Dendritic cell treated with granulocyte-macrophage colony-stimulating factor and Interleukin-4, amounts not matched to agents 40 ng/mL and 50 ng/mL, for 4 days (primary cell): ENCODE measurements around the gene ASF1A.
A peak's percentile ranks its signal among the peaks of the same experiment; 100 is the strongest.

Source experiments
- H3K27ac Mint-ChIP-seq: one replicate; pipeline ENCODE4 v1.8.0; 2022; ENCODE audit warnings: mild to moderate bottlenecking, mixed read lengths
- H3K27me3 Mint-ChIP-seq: one replicate; pipeline ENCODE4 v1.8.0; 2022; ENCODE audit warnings: mild to moderate bottlenecking, mixed read lengths
- H3K36me3 Mint-ChIP-seq: one replicate; pipeline ENCODE4 v1.8.0; 2022; ENCODE audit warnings: low read depth, mixed read lengths
- H3K4me1 Mint-ChIP-seq: one replicate; pipeline ENCODE4 v1.8.0; 2022; ENCODE audit warnings: low read depth, mixed read lengths
- H3K4me3 Mint-ChIP-seq: one replicate; pipeline ENCODE4 v1.8.0; 2022; ENCODE audit warnings: mild to moderate bottlenecking, moderate library complexity, mixed read lengths
- H3K9me3 Mint-ChIP-seq: one replicate; pipeline ENCODE4 v1.8.0; 2022; ENCODE audit warnings: mixed read lengths
- intact Hi-C: fragments of 100-400 bp; cut with micrococcal nuclease; formaldehyde crosslinking; loops from one replicate; pipeline ENCODE4 v1.15.0; 2022

The ASF1A gene

DNA sequence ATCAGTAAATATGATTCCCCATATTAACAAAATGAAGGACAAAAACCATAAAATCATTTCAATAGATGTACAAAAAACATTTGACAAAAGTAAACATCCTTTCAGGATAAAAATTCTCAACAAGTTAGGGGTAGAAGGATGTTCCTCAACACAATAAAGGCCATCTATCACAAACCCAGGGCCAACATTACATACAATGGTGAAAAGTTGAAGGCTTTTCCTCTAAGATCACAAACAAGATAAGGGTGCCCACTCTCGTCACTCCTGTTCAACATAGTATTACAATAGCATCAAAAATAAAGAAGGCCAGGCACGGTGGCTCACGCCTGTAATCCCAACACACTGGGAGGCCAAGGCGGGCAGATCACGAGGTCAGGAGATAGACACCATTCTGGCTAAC is 22.6 kb upstream of the ASF1A start:
- Mint-ChIP-seq H3K4me3 (no peak overlapping the region), H3K36me3 (peaks cover 14% of the 10 kb centered on the region), H3K4me1 (peaks cover 34% of the 10 kb centered on the region), H3K27me3 (no peaks in the 10 kb centered on the region), H3K9me3 (peaks cover 6% of the 10 kb centered on the region), H3K27ac (peak overlapping the region; percentile 25)
- intact Hi-C loops: no loop called here

DNA sequence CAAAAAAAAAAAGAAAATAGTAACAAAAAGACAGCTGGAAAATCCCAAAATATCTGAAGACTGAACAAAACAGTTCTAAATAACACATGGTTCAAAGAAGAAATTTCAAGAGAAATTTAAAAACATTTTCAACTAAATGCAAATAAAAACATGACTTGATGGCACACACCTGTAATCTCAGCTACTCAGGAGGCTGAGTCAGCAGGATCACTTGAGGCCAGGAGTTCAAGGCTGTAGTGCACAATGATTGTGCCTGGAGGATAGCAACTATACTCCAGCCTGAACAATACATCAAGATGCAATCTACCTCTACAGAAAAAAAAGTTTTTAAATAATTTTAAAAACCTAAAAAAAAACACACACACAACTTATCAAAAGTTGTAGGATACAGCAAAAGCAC is 21.6 kb upstream of the ASF1A start:
- no peak overlapping the region for H3K4me3 Mint-ChIP-seq
- no peaks in the 10 kb centered on the region for H3K9me3 Mint-ChIP-seq
- H3K4me1 Mint-ChIP-seq: peaks cover 30% of the 10 kb centered on the region
- intact Hi-C loops: no loop called here
- H3K36me3 Mint-ChIP-seq: peaks cover 16% of the 10 kb centered on the region
- H3K27me3 Mint-ChIP-seq: no peaks in the 10 kb centered on the region
- H3K27ac Mint-ChIP-seq: peak overlapping the region; percentile 25

DNA sequence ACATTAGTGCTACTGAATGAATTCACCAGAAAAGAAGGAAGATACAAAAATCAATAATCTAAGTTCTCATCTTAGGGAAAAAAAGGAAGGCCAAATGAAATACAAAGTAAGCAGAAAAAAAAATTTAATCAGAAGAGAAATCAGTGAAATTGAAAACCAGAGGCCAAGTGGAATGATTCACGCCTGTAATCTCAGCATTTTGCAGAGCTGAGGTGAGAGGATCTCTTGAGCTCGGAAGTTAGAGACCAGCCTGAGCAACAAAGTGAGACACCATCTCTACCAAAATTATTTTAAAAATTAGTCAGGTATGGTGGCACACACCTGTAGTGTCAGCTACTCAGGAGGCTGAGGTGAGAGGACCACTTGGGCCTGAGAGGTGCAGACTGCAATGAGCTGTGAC is 21.2 kb upstream of the ASF1A start:
- peaks cover 30% of the 10 kb centered on the region for H3K4me1 Mint-ChIP-seq
- H3K9me3 Mint-ChIP-seq: no peaks in the 10 kb centered on the region
- no peaks in the 10 kb centered on the region for H3K27me3 Mint-ChIP-seq
- peaks cover 20% of the 10 kb centered on the region for H3K36me3 Mint-ChIP-seq
- intact Hi-C loops: no loop called here
- H3K27ac Mint-ChIP-seq: peak overlapping the region; percentile 23
- no peak overlapping the region for H3K4me3 Mint-ChIP-seq

GRCh38 chr6:118873239-118873638 is 20.7 kb upstream of the ASF1A start:
- intact Hi-C loops: no loop called here
- Mint-ChIP-seq H3K27ac (peak overlapping the region; percentile 23), H3K4me1 (peaks cover 30% of the 10 kb centered on the region), H3K9me3 (no peaks in the 10 kb centered on the region), H3K27me3 (no peaks in the 10 kb centered on the region), H3K36me3 (peaks cover 20% of the 10 kb centered on the region), H3K4me3 (no peak overlapping the region)

GRCh38 chr6:118875672-118876071 is 18.3 kb upstream of the ASF1A start:
- no peaks in the 10 kb centered on the region for H3K9me3 Mint-ChIP-seq
- no peaks in the 10 kb centered on the region for H3K27me3 Mint-ChIP-seq
- H3K4me1 Mint-ChIP-seq: peaks cover 33% of the 10 kb centered on the region
- intact Hi-C loops: no loop called here
- H3K27ac Mint-ChIP-seq: no peak overlapping the region
- peaks cover 12% of the 10 kb centered on the region for H3K36me3 Mint-ChIP-seq
- H3K4me3 Mint-ChIP-seq: no peak overlapping the region

DNA sequence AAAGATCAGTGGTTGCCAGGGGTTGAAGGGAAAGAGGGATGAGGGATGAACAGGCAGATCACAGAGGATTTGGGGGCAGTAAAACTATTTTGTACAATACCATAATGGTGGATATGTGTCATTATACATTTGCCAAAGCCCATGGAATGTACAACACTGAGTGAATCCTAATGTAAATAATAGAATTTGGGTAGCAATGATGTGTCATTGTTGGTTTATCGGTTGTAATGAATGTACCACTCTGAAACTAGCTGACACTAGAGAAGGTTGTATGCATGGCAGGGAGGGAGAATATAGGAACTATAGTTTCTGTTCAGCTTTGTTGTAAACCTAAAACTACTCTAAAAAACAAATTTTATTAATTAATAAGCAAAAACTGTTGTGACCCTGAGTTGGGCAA is 17.8 kb upstream of the ASF1A start:
- intact Hi-C loops: no loop called here
- Mint-ChIP-seq H3K4me1 (peaks cover 33% of the 10 kb centered on the region), H3K4me3 (no peak overlapping the region), H3K27ac (no peak overlapping the region), H3K9me3 (no peaks in the 10 kb centered on the region), H3K27me3 (no peaks in the 10 kb centered on the region), H3K36me3 (peaks cover 12% of the 10 kb centered on the region)

DNA sequence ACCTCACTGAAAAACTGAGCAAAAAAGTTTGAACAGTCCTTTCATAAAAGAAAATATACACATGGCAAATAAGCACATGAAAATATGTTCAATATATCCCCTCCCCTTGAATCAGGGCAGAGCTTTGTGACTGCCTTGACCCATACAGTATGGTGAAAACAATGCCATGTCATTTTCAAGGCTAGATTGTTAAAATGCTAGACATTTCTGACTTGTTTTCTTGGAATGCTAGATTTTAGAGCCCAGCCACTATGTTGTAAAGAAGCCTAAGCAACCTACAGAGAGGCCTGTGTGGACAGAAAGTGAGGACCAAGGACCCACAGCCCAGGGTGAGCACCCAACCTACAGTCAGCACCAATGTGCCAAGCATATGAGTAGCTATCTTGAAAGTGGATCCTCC is 17.1 kb upstream of the ASF1A start:
- no peak overlapping the region for H3K27ac Mint-ChIP-seq
- no peak overlapping the region for H3K4me3 Mint-ChIP-seq
- H3K27me3 Mint-ChIP-seq: no peaks in the 10 kb centered on the region
- peaks cover 6% of the 10 kb centered on the region for H3K36me3 Mint-ChIP-seq
- peaks cover 40% of the 10 kb centered on the region for H3K4me1 Mint-ChIP-seq
- intact Hi-C loops: no loop called here
- no peaks in the 10 kb centered on the region for H3K9me3 Mint-ChIP-seq

DNA sequence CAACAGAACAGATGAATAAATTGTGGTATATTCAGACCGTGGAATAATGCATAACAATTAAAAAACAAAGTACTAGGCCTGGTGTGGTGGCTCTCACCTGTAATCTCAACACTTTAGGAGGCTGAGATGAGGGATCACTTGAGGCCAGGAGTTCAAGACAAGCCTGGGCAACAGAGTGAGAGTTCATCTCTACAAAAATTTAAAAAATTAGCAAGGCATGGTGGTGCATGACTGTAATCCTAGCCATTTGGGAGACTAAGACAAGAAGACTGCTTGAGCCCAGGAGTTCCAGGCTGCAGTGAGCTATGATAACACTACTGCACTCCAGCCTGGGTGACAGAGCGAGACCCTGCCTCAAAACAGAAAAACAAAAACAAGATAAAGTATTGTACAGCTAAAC is 16.1 kb upstream of the ASF1A start:
- Mint-ChIP-seq H3K27me3 (no peaks in the 10 kb centered on the region), H3K4me3 (no peak overlapping the region), H3K36me3 (peaks cover 6% of the 10 kb centered on the region), H3K27ac (no peak overlapping the region), H3K4me1 (peaks cover 45% of the 10 kb centered on the region), H3K9me3 (no peaks in the 10 kb centered on the region)
- intact Hi-C loops: no loop called here

GRCh38 chr6:118881440-118882313 is 12.3 kb upstream of the ASF1A start:
- Mint-ChIP-seq H3K4me1 (peaks cover 59% of the 10 kb centered on the region), H3K27me3 (no peaks in the 10 kb centered on the region), H3K9me3 (no peaks in the 10 kb centered on the region), H3K27ac (no peak overlapping the region), H3K36me3 (peaks cover 6% of the 10 kb centered on the region), H3K4me3 (no peak overlapping the region)
- intact Hi-C loops: no loop called here

- no peak overlapping the region for H3K27ac Mint-ChIP-seq
- no peaks in the 10 kb centered on the region for H3K9me3 Mint-ChIP-seq
- H3K36me3 Mint-ChIP-seq: peaks cover 3% of the 10 kb centered on the region
- H3K27me3 Mint-ChIP-seq: no peaks in the 10 kb centered on the region
- intact Hi-C loops: no loop called here
- H3K4me3 Mint-ChIP-seq: no peak overlapping the region
- H3K4me1 Mint-ChIP-seq: peaks cover 67% of the 10 kb centered on the region
These were observed 11.5 kb upstream of the ASF1A start for GRCh38 chr6:118882314-118882905.

- H3K27me3 Mint-ChIP-seq: no peaks in the 10 kb centered on the region
- peaks cover 6% of the 10 kb centered on the region for H3K36me3 Mint-ChIP-seq
- no peak overlapping the region for H3K27ac Mint-ChIP-seq
- H3K9me3 Mint-ChIP-seq: no peaks in the 10 kb centered on the region
- intact Hi-C loops: no loop called here
- H3K4me3 Mint-ChIP-seq: no peak overlapping the region
- H3K4me1 Mint-ChIP-seq: peaks cover 63% of the 10 kb centered on the region
These were observed 7.3 kb upstream of the ASF1A start for GRCh38 chr6:118886641-118887040.

GRCh38 chr6:118889163-118889562 is 4.8 kb upstream of the ASF1A start:
- Mint-ChIP-seq H3K27me3 (no peaks in the 10 kb centered on the region), H3K4me1 (peaks cover 60% of the 10 kb centered on the region), H3K36me3 (peaks cover 16% of the 10 kb centered on the region), H3K27ac (no peak overlapping the region), H3K4me3 (no peak overlapping the region), H3K9me3 (no peaks in the 10 kb centered on the region)
- intact Hi-C loops: no loop called here

GRCh38 chr6:118890997-118891790 is 2.8 kb upstream of the ASF1A start:
- intact Hi-C loops: loop anchor here (5.0 kb wide), 2 partner anchors 239 to 456 kb away; partner anchors contain the start of genes CEP85L and MAN1A1
- peak overlapping the region; percentile 51 for H3K27ac Mint-ChIP-seq
- H3K4me3 Mint-ChIP-seq: no peak overlapping the region
- H3K9me3 Mint-ChIP-seq: no peaks in the 10 kb centered on the region
- H3K27me3 Mint-ChIP-seq: no peaks in the 10 kb centered on the region
- peaks cover 22% of the 10 kb centered on the region for H3K36me3 Mint-ChIP-seq
- peaks cover 51% of the 10 kb centered on the region for H3K4me1 Mint-ChIP-seq
